Activated CD8-positive, alpha-beta T cell treated with anti-CD3 and anti-CD28 coated beads for 36 hours (primary cell): ENCODE data around the gene CA6. TPM values are rescaled to one million over a fixed set of nuclear protein-coding genes. Genes with fewer than 3 reads are reported as not detected.

ENCODE experiments used
- ATAC-seq: fragments of 200-7000 bp; cut with Tn5 transposase; one replicate; pipeline ENCODE4 v1.10.0; 2021; ENCODE audit warnings: mild to moderate bottlenecking, moderate library complexity
- CTCF ChIA-PET: fragments of 350-600 bp; sonication (Branson Sonifier 250); formaldehyde crosslinking; loops from one replicate; lab custom pipeline; 2021; ENCODE audit warnings: antibody characterized with exemption; lab: Charles Lee
- POLR2A ChIA-PET: fragments of 350-600 bp; sonication (Branson Sonifier 250); formaldehyde crosslinking; loops from one replicate; lab custom pipeline; 2021; ENCODE audit warnings: antibody characterized with exemption; lab: Charles Lee
- DNase-seq: peaks from one replicate; pipeline ENCODE4 v3.0.0-alpha.2; 2020
- H3K27ac Mint-ChIP-seq: one replicate; pipeline ENCODE4 v1.8.0; 2021; ENCODE audit warnings: mild to moderate bottlenecking, mixed read lengths
- H3K27me3 Mint-ChIP-seq: one replicate; pipeline ENCODE4 v1.8.0; 2021; ENCODE audit warnings: mixed read lengths
- H3K36me3 Mint-ChIP-seq: one replicate; pipeline ENCODE4 v1.8.0; 2021; ENCODE audit warnings: low read depth, mixed read lengths
- H3K4me1 Mint-ChIP-seq: one replicate; pipeline ENCODE4 v1.8.0; 2021; ENCODE audit warnings: low read depth, mixed read lengths
- H3K4me3 Mint-ChIP-seq: one replicate; pipeline ENCODE4 v1.8.0; 2021; ENCODE audit warnings: mild to moderate bottlenecking, moderate library complexity, mixed read lengths
- H3K9me3 Mint-ChIP-seq: one replicate; pipeline ENCODE4 v1.8.0; 2021; ENCODE audit warnings: mixed read lengths
- CTCF ChIP-seq: fragments of 200-600 bp; IDR thresholded peaks from one replicate; pipeline ENCODE4 v1.8.0; 2022; ENCODE audit warnings: antibody characterized with exemption, mild to moderate bottlenecking
- intact Hi-C: fragments of 100-400 bp; cut with micrococcal nuclease; formaldehyde crosslinking; loops from one replicate; pipeline ENCODE4 v1.10.0; 2022
- total RNA-seq, 2 experiments: library from RNA; stranded (reverse); gene quantifications; one replicate each; pipeline ENCODE4 v1.2.3, GENCODE V29; 2021

The CA6 gene
- total RNA-seq, 2 experiments from 2014 or later: 3.5 to 3.9 TPM

GRCh38 chr1:9004031-9004699, 58.5 kb downstream of the CA6 start:
- ChIA-PET POLR2A (interaction anchor here (0.7 to 3.1 kb wide), 8 partner anchors 18 to 144 kb away, joined by 3 to 25 read pairs (median 4); partner anchors contain the start of gene ENO1), CTCF (interaction anchor here (0.7 to 6.2 kb wide), 53 partner anchors 11 to 443 kb away, joined by 3 to 117 read pairs (median 6); no protein-coding TSS in a partner anchor)
- DNase-seq: peak; percentile 31
- H3K27me3 Mint-ChIP-seq: no peaks in the 10 kb centered on the region
- H3K4me1 Mint-ChIP-seq: peaks cover 11% of the 10 kb centered on the region
- peak overlapping the region; percentile 13 for H3K27ac Mint-ChIP-seq
- no peak for TF ChIP-seq CTCF
- peak overlapping the region; percentile 62 for H3K4me3 Mint-ChIP-seq
- peak; percentile 19 for ATAC-seq
- no peaks in the 10 kb centered on the region for H3K36me3 Mint-ChIP-seq
- H3K9me3 Mint-ChIP-seq: no peaks in the 10 kb centered on the region
- intact Hi-C loops: no loop called here

GRCh38 chr1:9004700-9005394, 59.2 kb downstream of the CA6 start:
- Mint-ChIP-seq H3K36me3 (no peaks in the 10 kb centered on the region), H3K27ac (peak overlapping the region; percentile 42), H3K9me3 (no peaks in the 10 kb centered on the region), H3K27me3 (no peaks in the 10 kb centered on the region), H3K4me1 (peaks cover 11% of the 10 kb centered on the region), H3K4me3 (peak overlapping the region; percentile 62)
- intact Hi-C loops: loop anchor here (5.0 kb wide), 1 partner anchor 88 kb away; no protein-coding TSS in a partner anchor
- POLR2A ChIA-PET: interaction anchor here (0.6 to 3.1 kb wide), 13 partner anchors 10 to 301 kb away, joined by 3 to 25 read pairs (median 4); no protein-coding TSS in a partner anchor
- DNase-seq: peak; percentile 94
- ATAC-seq: peak; percentile 97
- CTCF ChIA-PET: interaction anchor here (0.6 to 6.2 kb wide), 94 partner anchors 10 to 876 kb away, joined by 3 to 117 read pairs (median 5); partner anchors contain the start of genes CA6, ENO1 and GPR157
- peak; percentile 97 for TF ChIP-seq CTCF

GRCh38 chr1:9005395-9005708, 59.7 kb downstream of the CA6 start:
- Mint-ChIP-seq H3K9me3 (no peaks in the 10 kb centered on the region), H3K36me3 (no peaks in the 10 kb centered on the region), H3K4me1 (peaks cover 11% of the 10 kb centered on the region), H3K4me3 (no peak overlapping the region), H3K27ac (peak overlapping the region; percentile 25), H3K27me3 (no peaks in the 10 kb centered on the region)
- intact Hi-C loops: loop anchor here (5.0 kb wide), 1 partner anchor 88 kb away; no protein-coding TSS in a partner anchor
- no peak for ATAC-seq
- peak; percentile 8 for TF ChIP-seq CTCF
- ChIA-PET CTCF (interaction anchor here (0.7 to 6.2 kb wide), 71 partner anchors 10 to 535 kb away, joined by 3 to 117 read pairs (median 5); partner anchors contain the start of genes CA6, ENO1 and GPR157), POLR2A (interaction anchor here (0.8 to 3.1 kb wide), 7 partner anchors 9 to 302 kb away, joined by 3 to 25 read pairs (median 6); no protein-coding TSS in a partner anchor)
- DNase-seq: no peak

GRCh38 chr1:9006956-9007615, 61.4 kb downstream of the CA6 start:
- intact Hi-C loops: loop anchor here (5.0 kb wide), 1 partner anchor 90 kb away; no protein-coding TSS in a partner anchor
- H3K27ac Mint-ChIP-seq: no peak overlapping the region
- no peak for ATAC-seq
- no peak overlapping the region for H3K4me3 Mint-ChIP-seq
- DNase-seq: no peak
- H3K4me1 Mint-ChIP-seq: peaks cover 13% of the 10 kb centered on the region
- H3K27me3 Mint-ChIP-seq: peaks cover 2% of the 10 kb centered on the region
- no peaks in the 10 kb centered on the region for H3K36me3 Mint-ChIP-seq
- ChIA-PET POLR2A (interaction anchor here (0.9 kb wide), 1 partner anchor 147 kb away, joined by 4 read pairs; no protein-coding TSS in a partner anchor), CTCF (interaction anchor here (3.2 to 6.2 kb wide), 4 partner anchors 16 to 145 kb away, joined by 12 to 117 read pairs (median 100); no protein-coding TSS in a partner anchor)
- H3K9me3 Mint-ChIP-seq: no peaks in the 10 kb centered on the region
- TF ChIP-seq CTCF: no peak
